Measurements from ENCODE around the gene CTPS1.
A peak's percentile ranks its signal among the peaks of the same experiment; 100 is the strongest.

The CTPS1 gene

GRCh38 chr1:40979241-40980067, at the start of gene CTPS1:
CTPS1 (plus strand) TSS chr1:40979696; CDS start chr1:40983291, 3,595 bp downstream.
- peak; percentile 98 for DNase-seq (ENCODE audit: low spot score)

GRCh38 chr1:40930174-40930964, 49.1 kb upstream of the CTPS1 start:
- DNase-seq (ENCODE audit: low spot score) = no peak

- DNase-seq (ENCODE audit: low spot score) = no peak
Observed at GRCh38 chr1:40931601-40932000, 47.9 kb upstream of the CTPS1 start.

GRCh38 chr1:40932006-40932405, 47.5 kb upstream of the CTPS1 start:
- DNase-seq (ENCODE audit: low spot score) = no peak

GRCh38 chr1:40936931-40937339, 42.6 kb upstream of the CTPS1 start:
- DNase-seq (ENCODE audit: low spot score) = no peak

GRCh38 chr1:40938393-40938792, 41.1 kb upstream of the CTPS1 start:
- DNase-seq (ENCODE audit: low spot score) = no peak

- DNase-seq (ENCODE audit: low spot score) = peak; percentile 67
Observed at GRCh38 chr1:40939320-40940059, 40.0 kb upstream of the CTPS1 start.

GRCh38 chr1:40944326-40944725, 35.2 kb upstream of the CTPS1 start:
- no peak for DNase-seq (ENCODE audit: low spot score)

- DNase-seq (ENCODE audit: low spot score) = no peak
Observed at GRCh38 chr1:40944841-40945430, 34.6 kb upstream of the CTPS1 start.

GRCh38 chr1:40945491-40945973, 34.0 kb upstream of the CTPS1 start:
- no peak for DNase-seq (ENCODE audit: low spot score)

GRCh38 chr1:40948741-40949443, 30.6 kb upstream of the CTPS1 start:
- peak; percentile 74 for DNase-seq (ENCODE audit: low spot score)

- no peak for DNase-seq (ENCODE audit: low spot score)
Observed at GRCh38 chr1:40949563-40949962, 29.9 kb upstream of the CTPS1 start.

- peak; percentile 79 for DNase-seq (ENCODE audit: low spot score)
Observed at GRCh38 chr1:40951943-40952743, 27.4 kb upstream of the CTPS1 start.

- DNase-seq (ENCODE audit: low spot score) = no peak
Observed at GRCh38 chr1:40952744-40953315, 26.7 kb upstream of the CTPS1 start.

GRCh38 chr1:40954626-40955025, 24.9 kb upstream of the CTPS1 start:
- no peak for DNase-seq (ENCODE audit: low spot score)

- no peak for DNase-seq (ENCODE audit: low spot score)
Observed at GRCh38 chr1:40955266-40955665, 24.2 kb upstream of the CTPS1 start.

GRCh38 chr1:40956407-40956806, 23.1 kb upstream of the CTPS1 start:
- no peak for DNase-seq (ENCODE audit: low spot score)

- no peak for DNase-seq (ENCODE audit: low spot score)
Observed at GRCh38 chr1:40958210-40958609, 21.3 kb upstream of the CTPS1 start.

- DNase-seq (ENCODE audit: low spot score) = no peak
Observed at GRCh38 chr1:40965531-40965930, 14.0 kb upstream of the CTPS1 start.

- DNase-seq (ENCODE audit: low spot score) = no peak
Observed at GRCh38 chr1:40966417-40966816, 13.1 kb upstream of the CTPS1 start.
